Stimulated activated naive CD8-positive, alpha-beta T cell treated with anti-CD3 and anti-CD28 coated beads, Interleukin-15, Interleukin-2, amounts not matched to agents 100 ng/mL and 50 ng/mL, for 24 hours (primary cell): ENCODE results near the gene ZG16B.

Experiments
- H3K27ac Mint-ChIP-seq: one replicate; pipeline ENCODE4 v1.8.0; 2021; ENCODE audit warnings: mild to moderate bottlenecking, mixed read lengths
- H3K27me3 Mint-ChIP-seq: one replicate; pipeline ENCODE4 v1.8.0; 2021; ENCODE audit warnings: mixed read lengths
- H3K36me3 Mint-ChIP-seq: one replicate; pipeline ENCODE4 v1.8.0; 2021; ENCODE audit warnings: low read depth, mixed read lengths
- H3K4me1 Mint-ChIP-seq: one replicate; pipeline ENCODE4 v1.8.0; 2021; ENCODE audit warnings: low read depth, mixed read lengths
- H3K4me3 Mint-ChIP-seq: one replicate; pipeline ENCODE4 v1.8.0; 2021; ENCODE audit warnings: mild to moderate bottlenecking, mixed read lengths
- H3K9me3 Mint-ChIP-seq: one replicate; pipeline ENCODE4 v1.8.0; 2021; ENCODE audit warnings: mixed read lengths

Gene ZG16B

GRCh38 chr16:2795395-2796143 is 34.5 kb upstream of the ZG16B start:
- Mint-ChIP-seq H3K36me3 (no peaks in the 10 kb centered on the region), H3K4me3 (no peak overlapping the region), H3K9me3 (no peaks in the 10 kb centered on the region), H3K27me3 (peaks cover 10% of the 10 kb centered on the region), H3K27ac (no peak overlapping the region), H3K4me1 (no peaks in the 10 kb centered on the region)

GRCh38 chr16:2798723-2799204 is 31.3 kb upstream of the ZG16B start:
- peaks cover 2% of the 10 kb centered on the region for H3K27me3 Mint-ChIP-seq
- peaks cover 2% of the 10 kb centered on the region for H3K36me3 Mint-ChIP-seq
- H3K4me3 Mint-ChIP-seq = no peak overlapping the region
- H3K9me3 Mint-ChIP-seq = peaks cover 3% of the 10 kb centered on the region
- no peak overlapping the region for H3K27ac Mint-ChIP-seq
- H3K4me1 Mint-ChIP-seq = no peaks in the 10 kb centered on the region

GRCh38 chr16:2799205-2799858 is 30.8 kb upstream of the ZG16B start:
- peaks cover 4% of the 10 kb centered on the region for H3K27me3 Mint-ChIP-seq
- H3K4me1 Mint-ChIP-seq = no peaks in the 10 kb centered on the region
- peaks cover 4% of the 10 kb centered on the region for H3K36me3 Mint-ChIP-seq
- H3K27ac Mint-ChIP-seq = no peak overlapping the region
- H3K4me3 Mint-ChIP-seq = no peak overlapping the region
- H3K9me3 Mint-ChIP-seq = peaks cover 6% of the 10 kb centered on the region

GRCh38 chr16:2799859-2800226 is 30.3 kb upstream of the ZG16B start:
- peaks cover 6% of the 10 kb centered on the region for H3K9me3 Mint-ChIP-seq
- no peak overlapping the region for H3K4me3 Mint-ChIP-seq
- H3K36me3 Mint-ChIP-seq = peaks cover 4% of the 10 kb centered on the region
- peaks cover 4% of the 10 kb centered on the region for H3K27me3 Mint-ChIP-seq
- no peaks in the 10 kb centered on the region for H3K4me1 Mint-ChIP-seq
- H3K27ac Mint-ChIP-seq = no peak overlapping the region

- Mint-ChIP-seq H3K27ac (no peak overlapping the region), H3K27me3 (peaks cover 12% of the 10 kb centered on the region), H3K36me3 (peaks cover 4% of the 10 kb centered on the region), H3K4me3 (no peak overlapping the region), H3K4me1 (no peaks in the 10 kb centered on the region), H3K9me3 (peaks cover 6% of the 10 kb centered on the region)
Measured at GRCh38 chr16:2803545-2804195, 26.4 kb upstream of the ZG16B start.

- Mint-ChIP-seq H3K4me1 (no peaks in the 10 kb centered on the region), H3K9me3 (peaks cover 6% of the 10 kb centered on the region), H3K27ac (no peak overlapping the region), H3K36me3 (peaks cover 4% of the 10 kb centered on the region), H3K27me3 (peaks cover 16% of the 10 kb centered on the region), H3K4me3 (no peak overlapping the region)
Measured at GRCh38 chr16:2804728-2805127, 25.4 kb upstream of the ZG16B start.

- Mint-ChIP-seq H3K27me3 (peaks cover 19% of the 10 kb centered on the region), H3K4me3 (no peak overlapping the region), H3K9me3 (peaks cover 6% of the 10 kb centered on the region)
Measured at GRCh38 chr16:2806286-2806685, 23.8 kb upstream of the ZG16B start.

DNA sequence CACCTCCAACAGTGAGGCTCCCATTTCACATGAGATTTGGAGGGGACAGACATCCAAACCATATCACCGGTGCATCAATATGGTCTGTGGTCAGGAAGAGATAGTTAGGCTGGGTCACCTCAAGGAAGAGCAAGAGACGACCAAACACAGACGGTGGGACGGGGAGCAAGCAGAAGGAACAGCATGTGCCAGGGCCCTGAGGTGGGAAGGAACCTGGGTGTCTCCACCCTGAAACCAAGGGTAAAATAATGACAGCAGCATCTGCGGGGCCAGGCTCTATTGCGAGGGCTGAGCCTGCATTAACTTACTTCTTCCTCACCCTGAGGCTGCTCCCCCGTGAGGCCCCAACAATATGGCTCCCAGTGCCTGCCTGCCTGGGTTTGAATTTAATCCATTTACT is 21.9 kb upstream of the ZG16B start:
- Mint-ChIP-seq H3K27me3 (peaks cover 19% of the 10 kb centered on the region), H3K27ac (no peak overlapping the region), H3K36me3 (peaks cover 4% of the 10 kb centered on the region), H3K4me3 (no peak overlapping the region), H3K9me3 (peaks cover 6% of the 10 kb centered on the region), H3K4me1 (no peaks in the 10 kb centered on the region)

More at GRCh38 chr16:2806286-2806685, 23.8 kb upstream of the ZG16B start:
- Mint-ChIP-seq H3K4me1 (no peaks in the 10 kb centered on the region), H3K27ac (no peak overlapping the region), H3K36me3 (peaks cover 4% of the 10 kb centered on the region)

DNA sequence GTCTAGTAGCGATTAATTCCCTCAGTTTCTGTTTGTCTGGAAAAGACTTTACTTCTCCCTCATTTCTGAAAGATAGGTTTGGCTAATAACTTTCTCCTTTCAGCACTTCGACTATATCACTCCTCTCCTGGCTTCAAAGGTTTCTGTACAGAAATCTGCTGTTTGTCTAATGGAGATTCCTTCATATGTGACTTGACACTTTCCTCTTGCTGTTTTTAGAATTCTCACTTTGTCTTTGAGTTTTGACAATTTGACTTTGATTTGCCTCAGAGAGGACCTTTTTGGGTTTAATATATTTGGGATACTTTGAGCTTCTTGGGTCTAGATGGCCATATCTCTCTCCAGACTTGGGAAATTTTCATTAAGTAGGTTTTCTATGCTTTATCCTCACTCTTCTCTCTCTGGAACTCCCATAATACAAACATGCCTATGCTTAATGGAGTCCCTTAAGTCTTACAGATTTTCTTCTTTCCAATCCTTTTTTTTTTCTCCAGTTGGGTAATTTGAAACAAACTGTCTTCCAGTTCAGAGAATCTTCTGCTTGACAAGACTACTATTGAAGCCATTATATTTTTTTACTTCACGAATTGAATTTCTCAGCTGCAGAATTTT is 20.8 kb upstream of the ZG16B start:
- Mint-ChIP-seq H3K27ac (no peak overlapping the region), H3K36me3 (no peaks in the 10 kb centered on the region), H3K9me3 (no peaks in the 10 kb centered on the region), H3K27me3 (peaks cover 15% of the 10 kb centered on the region), H3K4me3 (no peak overlapping the region), H3K4me1 (no peaks in the 10 kb centered on the region)

DNA sequence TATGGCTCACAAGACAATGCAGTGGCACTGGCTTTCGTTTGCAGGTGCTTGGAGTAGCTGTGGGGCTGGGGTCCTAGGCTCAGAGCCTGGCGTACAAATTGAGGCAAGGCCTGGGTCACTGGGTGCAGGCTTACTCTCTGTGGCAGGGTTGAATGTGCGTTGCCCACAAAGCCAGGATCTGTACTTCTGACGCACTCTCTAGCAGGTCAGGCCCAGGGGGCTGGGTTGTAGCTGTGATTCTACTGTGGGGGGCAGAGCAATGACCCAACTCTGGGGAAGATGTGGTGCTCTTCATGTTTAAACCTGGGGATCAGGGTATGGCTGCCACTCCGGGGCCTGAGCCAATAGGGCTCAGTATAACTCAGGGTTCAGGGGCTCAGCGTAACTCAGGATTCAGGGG is 19.5 kb upstream of the ZG16B start:
- H3K27ac Mint-ChIP-seq = no peak overlapping the region
- no peaks in the 10 kb centered on the region for H3K36me3 Mint-ChIP-seq
- no peaks in the 10 kb centered on the region for H3K9me3 Mint-ChIP-seq
- peaks cover 11% of the 10 kb centered on the region for H3K27me3 Mint-ChIP-seq
- no peaks in the 10 kb centered on the region for H3K4me1 Mint-ChIP-seq
- H3K4me3 Mint-ChIP-seq = no peak overlapping the region

DNA sequence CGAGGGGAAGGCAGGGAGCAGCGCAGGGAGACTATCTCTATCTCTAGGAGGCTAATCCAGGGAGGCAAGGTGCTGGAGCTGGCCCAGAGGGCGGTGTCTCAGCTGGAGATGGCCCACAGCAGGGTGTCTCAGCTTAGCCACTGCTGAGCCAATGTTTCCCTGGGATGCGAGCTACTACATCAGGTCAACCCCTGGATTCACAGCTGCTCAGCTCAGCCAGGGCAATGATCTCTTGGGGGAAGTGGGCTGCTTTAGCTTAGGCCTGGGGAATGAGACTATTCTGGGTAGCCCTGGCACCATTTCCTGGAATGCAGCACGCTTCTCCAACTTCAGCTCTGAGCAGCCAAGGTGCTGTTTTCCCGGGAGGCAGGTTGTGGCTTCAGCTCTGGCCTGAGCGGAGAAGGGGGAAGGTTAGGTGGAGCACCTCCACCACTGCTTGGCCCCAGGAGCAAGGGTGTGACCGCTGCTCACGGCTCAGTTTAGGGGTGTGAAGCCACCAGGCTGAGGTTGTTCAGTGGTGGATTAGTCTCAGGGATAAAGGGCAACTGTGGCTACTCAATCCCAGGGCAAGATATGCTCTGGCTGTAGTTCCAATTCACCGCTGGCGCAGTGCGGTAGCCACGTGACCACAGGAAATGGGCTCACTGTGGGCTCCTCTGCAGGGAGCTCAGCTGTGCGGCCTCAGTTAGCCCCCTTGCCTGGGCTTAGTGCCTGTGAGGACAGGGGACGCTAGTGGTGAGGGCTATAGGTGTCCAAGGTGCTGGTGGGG is 18.2 kb upstream of the ZG16B start:
- H3K27ac Mint-ChIP-seq = no peak overlapping the region
- H3K4me1 Mint-ChIP-seq = no peaks in the 10 kb centered on the region
- no peaks in the 10 kb centered on the region for H3K36me3 Mint-ChIP-seq
- no peak overlapping the region for H3K4me3 Mint-ChIP-seq
- H3K9me3 Mint-ChIP-seq = no peaks in the 10 kb centered on the region
- peaks cover 11% of the 10 kb centered on the region for H3K27me3 Mint-ChIP-seq

DNA sequence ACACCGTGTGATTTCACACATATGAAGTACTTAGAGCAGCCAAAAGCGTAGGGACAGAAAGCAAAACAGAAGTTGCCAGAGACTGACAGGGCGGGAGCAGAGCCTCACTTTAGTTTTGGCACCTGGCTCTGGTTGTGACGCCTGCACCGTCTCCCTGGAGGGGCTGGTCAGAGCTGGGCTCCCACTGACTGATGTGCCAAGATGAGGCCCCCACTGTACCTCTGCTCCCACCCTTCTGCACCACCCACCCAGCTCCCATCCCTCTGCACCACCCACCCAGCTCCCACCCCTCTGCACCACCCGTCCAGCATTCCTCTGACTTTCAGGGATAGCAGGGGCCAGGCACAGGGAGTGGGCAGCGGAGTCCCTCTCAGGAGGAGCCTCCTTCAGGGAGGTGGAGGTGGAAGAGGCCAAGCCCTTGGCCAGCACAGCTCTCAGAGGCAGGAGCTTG is 16.3 kb upstream of the ZG16B start:
- Mint-ChIP-seq H3K27ac (no peak overlapping the region), H3K4me1 (no peaks in the 10 kb centered on the region), H3K9me3 (no peaks in the 10 kb centered on the region), H3K4me3 (no peak overlapping the region), H3K36me3 (no peaks in the 10 kb centered on the region), H3K27me3 (peaks cover 6% of the 10 kb centered on the region)

GRCh38 chr16:2814551-2815298 is 15.4 kb upstream of the ZG16B start:
- Mint-ChIP-seq H3K27ac (no peak overlapping the region), H3K9me3 (no peaks in the 10 kb centered on the region), H3K4me3 (no peak overlapping the region), H3K4me1 (no peaks in the 10 kb centered on the region), H3K36me3 (no peaks in the 10 kb centered on the region), H3K27me3 (peaks cover 4% of the 10 kb centered on the region)

DNA sequence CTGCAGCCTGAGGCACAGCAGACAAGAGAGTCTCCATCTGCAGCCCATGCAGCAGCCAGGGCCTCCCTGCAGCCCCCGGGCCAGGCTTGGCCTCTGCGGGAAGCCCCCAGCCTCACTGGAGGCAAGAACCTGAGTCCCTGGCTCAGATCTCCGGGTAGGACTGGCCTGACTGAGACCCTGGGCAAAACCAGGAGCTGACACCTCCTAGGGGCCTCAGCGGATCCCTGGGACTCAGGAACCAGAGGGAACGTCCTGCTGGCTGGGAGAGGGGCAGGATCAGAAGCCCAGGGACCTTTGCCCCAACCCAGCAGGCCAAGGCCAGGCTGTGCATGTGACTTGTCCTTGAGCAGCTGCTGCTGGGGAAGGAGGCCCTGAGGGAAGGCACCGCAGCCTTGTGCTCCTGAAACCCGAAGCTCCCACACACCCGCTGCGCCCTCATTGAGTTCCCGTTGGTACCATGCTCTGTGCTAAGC is 14.8 kb upstream of the ZG16B start:
- Mint-ChIP-seq H3K27ac (no peak overlapping the region), H3K9me3 (no peaks in the 10 kb centered on the region), H3K36me3 (no peaks in the 10 kb centered on the region), H3K4me3 (no peak overlapping the region), H3K4me1 (no peaks in the 10 kb centered on the region), H3K27me3 (peaks cover under 1% of the 10 kb centered on the region)
